ENCODE data around the gene CCDC169. TPM values are rescaled to one million over a fixed set of nuclear protein-coding genes. Genes with fewer than 3 reads are reported as not detected.

CCDC169 gene
- total RNA-seq, 2 donors from 2014 or later = not detected

DNA sequence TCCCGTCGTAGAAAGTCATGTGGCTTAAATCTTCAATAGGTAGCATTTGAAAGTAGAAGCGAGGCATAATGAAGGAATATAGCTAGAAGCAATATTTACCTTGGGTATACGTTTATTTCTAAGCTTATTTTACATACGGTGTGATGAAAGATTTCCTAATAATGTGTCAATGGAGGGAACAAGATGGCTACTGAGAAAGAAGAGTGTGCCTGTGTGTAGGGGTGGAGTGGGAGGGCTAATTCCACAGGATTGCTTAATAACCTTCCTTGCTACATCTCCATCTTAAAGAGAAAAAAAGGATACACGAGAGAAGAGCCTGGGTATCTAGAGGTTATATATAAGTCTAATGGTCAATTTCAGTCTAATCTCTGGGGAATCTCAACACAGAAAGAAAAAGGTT is 46.6 kb upstream of the CCDC169 start:
- TF ChIP-seq, protein P1, sequence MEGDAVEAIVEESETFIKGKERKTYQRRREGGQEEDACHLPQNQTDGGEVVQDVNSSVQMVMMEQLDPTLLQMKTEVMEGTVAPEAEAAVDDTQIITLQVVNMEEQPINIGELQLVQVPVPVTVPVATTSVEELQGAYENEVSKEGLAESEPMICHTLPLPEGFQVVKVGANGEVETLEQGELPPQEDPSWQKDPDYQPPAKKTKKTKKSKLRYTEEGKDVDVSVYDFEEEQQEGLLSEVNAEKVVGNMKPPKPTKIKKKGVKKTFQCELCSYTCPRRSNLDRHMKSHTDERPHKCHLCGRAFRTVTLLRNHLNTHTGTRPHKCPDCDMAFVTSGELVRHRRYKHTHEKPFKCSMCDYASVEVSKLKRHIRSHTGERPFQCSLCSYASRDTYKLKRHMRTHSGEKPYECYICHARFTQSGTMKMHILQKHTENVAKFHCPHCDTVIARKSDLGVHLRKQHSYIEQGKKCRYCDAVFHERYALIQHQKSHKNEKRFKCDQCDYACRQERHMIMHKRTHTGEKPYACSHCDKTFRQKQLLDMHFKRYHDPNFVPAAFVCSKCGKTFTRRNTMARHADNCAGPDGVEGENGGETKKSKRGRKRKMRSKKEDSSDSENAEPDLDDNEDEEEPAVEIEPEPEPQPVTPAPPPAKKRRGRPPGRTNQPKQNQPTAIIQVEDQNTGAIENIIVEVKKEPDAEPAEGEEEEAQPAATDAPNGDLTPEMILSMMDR (IDR thresholded peaks at IDR 0.05) = no peak
- H3K4me1 ChIP-seq (ENCODE audit: control insufficient read depth in 1 of 2, low read depth in 2 of 2) = peaks cover 12 to 29% of the 10 kb centered on the region in 2 donors
- ATAC-seq (ENCODE audit: insufficient number of reproducible peaks, low FRiP score, low read depth) = no peak
- no peaks in the 10 kb centered on the region for H3K36me3 ChIP-seq
- H3K9me3 ChIP-seq = no peaks in the 10 kb centered on the region
- H3K27me3 ChIP-seq (replicated peaks; ENCODE audit: insufficient read depth) = no peaks in the 10 kb centered on the region
- no peak overlapping the region for H3K27ac ChIP-seq
- peak overlapping the region; percentile 78 for H3K4me3 ChIP-seq
- no peak for DNase-seq (ENCODE audit: low spot score)

DNA sequence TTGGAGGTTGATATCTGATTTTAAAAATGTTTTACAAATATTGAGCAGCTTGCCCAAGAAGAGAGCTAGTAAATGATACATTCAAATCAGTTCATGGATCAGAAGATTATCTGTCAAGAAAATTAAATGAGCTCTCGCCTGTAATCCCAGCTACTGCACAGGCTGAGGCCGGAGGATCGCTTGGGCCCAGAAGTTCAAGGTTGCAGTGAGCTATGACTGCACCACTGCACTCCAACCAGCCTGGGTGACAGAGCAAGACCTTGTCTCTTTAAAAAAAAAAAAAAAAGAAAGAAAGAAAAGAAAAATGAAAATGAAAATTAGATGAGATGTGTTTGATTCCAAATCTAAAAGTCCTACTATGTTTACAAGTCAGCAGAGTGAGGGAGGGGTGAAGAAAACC is 46.2 kb upstream of the CCDC169 start:
- H3K36me3 ChIP-seq = no peaks in the 10 kb centered on the region
- DNase-seq (ENCODE audit: low spot score) (no peak), ATAC-seq (ENCODE audit: insufficient number of reproducible peaks, low FRiP score, low read depth) (no peak)
- H3K4me1 ChIP-seq (ENCODE audit: control insufficient read depth in 1 of 2, low read depth in 2 of 2) = peaks cover 12 to 32% of the 10 kb centered on the region in 2 donors
- peak overlapping the region; percentile 78 for H3K4me3 ChIP-seq
- H3K27ac ChIP-seq = no peak overlapping the region
- TF ChIP-seq, protein P1 (IDR thresholded peaks at IDR 0.05) = no peak
- H3K9me3 ChIP-seq = no peaks in the 10 kb centered on the region
- H3K27me3 ChIP-seq (replicated peaks; ENCODE audit: insufficient read depth) = no peaks in the 10 kb centered on the region

DNA sequence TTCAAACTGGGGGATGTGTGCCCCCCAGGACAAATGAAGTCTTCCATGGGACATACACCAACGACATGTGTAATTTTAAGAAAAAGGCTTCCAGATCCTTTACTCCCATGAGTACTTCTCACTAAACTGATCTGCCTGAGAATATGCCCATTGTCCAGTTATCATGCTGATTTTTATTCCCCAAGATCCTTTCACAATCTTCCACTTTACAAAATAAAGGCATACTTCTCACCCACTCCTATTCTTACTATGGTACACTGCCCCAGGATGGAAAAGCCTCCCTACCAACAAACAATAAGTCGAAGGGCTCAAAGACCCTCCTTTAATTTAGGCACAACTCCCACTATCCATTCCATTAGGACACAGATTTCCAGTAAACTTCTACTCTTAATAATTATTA is 45.1 kb upstream of the CCDC169 start:
- TF ChIP-seq, protein P1 (IDR thresholded peaks at IDR 0.05) = no peak
- Histone ChIP-seq H3K4me3 (no peak overlapping the region), H3K9me3 (no peaks in the 10 kb centered on the region), H3K36me3 (no peaks in the 10 kb centered on the region), H3K27me3 (replicated peaks; ENCODE audit: insufficient read depth) (no peaks in the 10 kb centered on the region), H3K4me1 (ENCODE audit: control insufficient read depth in 1 of 2, low read depth in 2 of 2) (peaks cover 12 to 35% of the 10 kb centered on the region in 2 donors), H3K27ac (no peak overlapping the region)
- ATAC-seq (ENCODE audit: insufficient number of reproducible peaks, low FRiP score, low read depth) = no peak
- no peak for DNase-seq (ENCODE audit: low spot score)

DNA sequence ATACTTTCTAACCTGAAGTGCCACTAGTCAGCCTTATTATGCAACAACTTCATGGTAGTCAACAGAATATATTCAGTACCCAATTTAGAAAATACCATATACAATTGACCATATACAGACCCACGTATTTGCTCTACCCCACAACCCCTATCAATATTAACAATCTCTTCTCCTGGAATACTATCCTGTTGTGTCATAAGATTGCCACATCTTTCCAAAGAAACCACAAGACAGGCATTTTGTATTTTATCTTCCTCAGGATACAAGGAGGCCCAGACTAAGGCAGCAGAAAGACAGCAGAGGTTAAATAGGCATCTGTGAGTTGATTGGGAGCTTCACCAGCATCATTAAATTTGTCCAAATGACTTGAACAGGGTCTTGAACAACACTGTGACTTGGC is 44.1 kb upstream of the CCDC169 start:
- DNase-seq (ENCODE audit: low spot score) (no peak), ATAC-seq (ENCODE audit: insufficient number of reproducible peaks, low FRiP score, low read depth) (no peak)
- H3K4me1 ChIP-seq (ENCODE audit: control insufficient read depth in 1 of 2, low read depth in 2 of 2) = peaks cover 12 to 36% of the 10 kb centered on the region in 2 donors
- no peak overlapping the region for H3K27ac ChIP-seq
- no peaks in the 10 kb centered on the region for H3K27me3 ChIP-seq (replicated peaks; ENCODE audit: insufficient read depth)
- TF ChIP-seq, protein P1 (IDR thresholded peaks at IDR 0.05) = no peak
- no peaks in the 10 kb centered on the region for H3K36me3 ChIP-seq
- H3K4me3 ChIP-seq = no peak overlapping the region
- no peaks in the 10 kb centered on the region for H3K9me3 ChIP-seq

DNA sequence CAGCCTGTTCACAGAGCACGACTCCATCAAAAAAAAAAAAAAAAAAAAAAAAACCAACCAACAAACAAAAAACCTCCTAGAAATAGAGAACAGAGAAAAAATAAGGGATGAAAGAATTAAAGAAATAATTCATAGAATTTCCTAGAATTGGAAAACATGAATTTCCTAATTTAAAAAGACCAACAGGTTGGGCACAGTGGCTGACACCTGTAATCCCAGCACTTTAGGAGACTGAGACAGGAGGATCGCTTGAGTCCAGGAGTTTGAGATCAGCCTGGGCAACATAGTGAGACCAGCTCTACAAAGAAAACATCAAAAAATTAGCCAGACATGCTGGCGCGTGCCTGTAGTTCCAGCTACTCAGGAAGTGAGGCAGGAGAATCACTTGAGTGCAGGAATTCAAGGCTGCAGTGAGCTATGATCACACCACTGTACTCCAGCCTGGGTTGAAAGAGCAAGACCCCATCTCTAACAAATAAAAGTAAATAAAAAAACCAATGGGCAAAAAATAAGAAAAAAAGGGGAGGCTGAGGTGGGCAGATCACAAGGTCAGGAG is 42.1 kb upstream of the CCDC169 start:
- ATAC-seq (ENCODE audit: insufficient number of reproducible peaks, low FRiP score, low read depth) (no peak), DNase-seq (ENCODE audit: low spot score) (no peak)
- Histone ChIP-seq H3K36me3 (peaks cover 4% of the 10 kb centered on the region), H3K4me1 (ENCODE audit: control insufficient read depth in 1 of 2, low read depth in 2 of 2) (peaks cover 12 to 52% of the 10 kb centered on the region in 2 donors), H3K9me3 (no peaks in the 10 kb centered on the region), H3K27ac (no peak overlapping the region), H3K27me3 (replicated peaks; ENCODE audit: insufficient read depth) (no peaks in the 10 kb centered on the region), H3K4me3 (no peak overlapping the region)
- TF ChIP-seq, protein P1 (IDR thresholded peaks at IDR 0.05) = no peak
